Ascending aorta (tissue), 2 donors: ENCODE data around the gene CNTN5. TPM values are rescaled to one million over a fixed set of nuclear protein-coding genes. Genes with fewer than 3 reads are reported as not detected.
"Not testable (repeated sequence)": the region's sequence is repeated elsewhere in the genome, so short reads cannot be mapped to it uniquely, and the experiment has no call there.

Experiments
- DNase-seq, 2 donors: peaks; one replicate each; pipeline ENCODE4 v3.0.0-alpha.2; 2019; ENCODE audit warnings: low spot score in 2 of 2
- H3K27ac ChIP-seq, 2 donors: fragments of 200-600 bp; sonication (generic); one replicate each; pipeline ENCODE4 v1.5.1; 2016 to 2017; ENCODE audit warnings: mild to moderate bottlenecking in 1 of 2
- H3K27me3 ChIP-seq: fragments of 200-600 bp; sonication (generic); one replicate; pipeline ENCODE4 v1.5.1; 2017
- H3K36me3 ChIP-seq, 2 donors: fragments of 200-600 bp; sonication (generic); one replicate each; pipeline ENCODE4 v1.5.1; 2016
- H3K4me1 ChIP-seq, 2 donors: fragments of 200-600 bp; sonication (generic); one replicate each; pipeline ENCODE4 v1.5.1; 2016 to 2017; ENCODE audit warnings: mild to moderate bottlenecking in 1 of 2
- H3K4me3 ChIP-seq, 2 donors: fragments of 200-600 bp; sonication (generic); one replicate each; pipeline ENCODE4 v1.5.1; 2016 to 2017; ENCODE audit warnings: mild to moderate bottlenecking in 1 of 2
- H3K9me3 ChIP-seq, 2 donors: fragments of 200-600 bp; sonication (generic); one replicate each; pipeline ENCODE4 v1.5.1; 2016
- CTCF ChIP-seq, 3 experiments: fragments of 200-600 bp in 2 of 3; fragments of 450-650 bp in 1 of 3; sonication (generic) in 2 of 3; IDR thresholded peaks; one replicate each; pipeline ENCODE4 v1.5.1; 2016 to 2019; ENCODE audit warnings: antibody characterized with exemption in 3 of 3, mild to moderate bottlenecking in 1 of 3, moderate library complexity in 1 of 3
- intact Hi-C: fragments of 100-400 bp; cut with DNase I; formaldehyde crosslinking; loops from one replicate; pipeline ENCODE4 v1.15.1; 2023
- total RNA-seq: library from RNA; depleted of rRNA; stranded (reverse); fragments of >200 nt; gene quantifications from one replicate; pipeline ENCODE4 v1.1.0, GENCODE V29; 2016

CNTN5 gene
- total RNA-seq, 1 donor from 2014 or later = 3.6 TPM

- no peak for DNase-seq
- no peaks in the 10 kb centered on the region for H3K9me3 ChIP-seq
- no peak overlapping the region for H3K27ac ChIP-seq
- no peak for TF ChIP-seq CTCF (IDR thresholded peaks at IDR 0.05)
- intact Hi-C loops = no loop called here
- no peaks in the 10 kb centered on the region for H3K27me3 ChIP-seq
- H3K4me1 ChIP-seq = no peaks in the 10 kb centered on the region
- H3K4me3 ChIP-seq = no peak overlapping the region
- H3K36me3 ChIP-seq = no peaks in the 10 kb centered on the region
Observed at GRCh38 chr11:99814738-99815137, 794.0 kb downstream of the CNTN5 start.

- intact Hi-C loops = no loop called here
- Histone ChIP-seq H3K27me3 (no peaks in the 10 kb centered on the region), H3K4me3 (no peak overlapping the region), H3K27ac (no peak overlapping the region), H3K36me3 (no peaks in the 10 kb centered on the region), H3K4me1 (no peaks in the 10 kb centered on the region), H3K9me3 (no peaks in the 10 kb centered on the region)
- no peak for DNase-seq
- TF ChIP-seq CTCF (IDR thresholded peaks at IDR 0.05) = no peak
Observed at GRCh38 chr11:99818991-99819390, 798.2 kb downstream of the CNTN5 start.

GRCh38 chr11:99822846-99823565 is 802.3 kb downstream of the CNTN5 start:
- Histone ChIP-seq H3K27ac (no peak overlapping the region), H3K36me3 (no peaks in the 10 kb centered on the region), H3K4me3 (no peak overlapping the region), H3K27me3 (no peaks in the 10 kb centered on the region), H3K4me1 (no peaks in the 10 kb centered on the region), H3K9me3 (no peaks in the 10 kb centered on the region)
- DNase-seq = no peak
- no peak for TF ChIP-seq CTCF (IDR thresholded peaks at IDR 0.05)
- intact Hi-C loops = no loop called here

- intact Hi-C loops, H3K9me3 ChIP-seq, H3K36me3 ChIP-seq, H3K4me1 ChIP-seq, H3K27me3 ChIP-seq, H3K27ac ChIP-seq, H3K4me3 ChIP-seq, DNase-seq: not testable (repeated sequence)
Observed at GRCh38 chr11:99836739-99837138, 816.0 kb downstream of the CNTN5 start.

- no peak for TF ChIP-seq CTCF (IDR thresholded peaks at IDR 0.05)
- H3K27me3 ChIP-seq = no peaks in the 10 kb centered on the region
- H3K36me3 ChIP-seq = no peaks in the 10 kb centered on the region
- H3K4me3 ChIP-seq = no peak overlapping the region
- no peak for DNase-seq
- H3K9me3 ChIP-seq = no peaks in the 10 kb centered on the region
- intact Hi-C loops = no loop called here
- H3K27ac ChIP-seq = no peak overlapping the region
- H3K4me1 ChIP-seq = no peaks in the 10 kb centered on the region
Observed at GRCh38 chr11:99841885-99842284, 821.1 kb downstream of the CNTN5 start.

GRCh38 chr11:99865951-99866350 is 845.2 kb downstream of the CNTN5 start:
- Histone ChIP-seq H3K4me3 (no peak overlapping the region), H3K9me3 (no peaks in the 10 kb centered on the region), H3K27ac (no peak overlapping the region), H3K36me3 (no peaks in the 10 kb centered on the region), H3K27me3 (no peaks in the 10 kb centered on the region), H3K4me1 (no peaks in the 10 kb centered on the region)
- TF ChIP-seq CTCF (IDR thresholded peaks at IDR 0.05) = no peak
- intact Hi-C loops = no loop called here
- DNase-seq = no peak
